Measurements from ENCODE around the gene CACFD1. TPM values are rescaled to one million over a fixed set of nuclear protein-coding genes. Genes with fewer than 3 reads are reported as not detected.

The CACFD1 gene
- total and polyA plus RNA-seq, 2 of the 4 experiments (the other 2 are of a cell fraction), result 2.0 to 6.6 TPM

GRCh38 chr9:133456409-133456808, 3.4 kb upstream of the CACFD1 start:
- no peaks in the 10 kb centered on the region for H3K27me3 ChIP-seq (ENCODE audit: control insufficient read depth, insufficient read depth, low read length)
- POLR2A ChIA-PET (ENCODE audit: unreplicated experiment), result no interaction called here
- BruUV-seq (replicated peaks), result no TSS peak
- H2BK120ac ChIP-seq (ENCODE audit: low read depth, low read length), result no peak overlapping the region
- TF ChIP-seq ELK1 (IDR thresholded peaks at IDR 0.05; ENCODE audit: borderline replicate concordance, low read depth, low read length), result no peak
- TF ChIP-seq FOS (IDR thresholded peaks at IDR 0.05; ENCODE audit: low read depth, low read length), result no peak
- TF ChIP-seq RFX5 (IDR thresholded peaks at IDR 0.05; ENCODE audit: low read depth, low read length), result no peak
- TF ChIP-seq NFE2L2 (IDR thresholded peaks at IDR 0.05; ENCODE audit: low read depth, low read length), result no peak
- no peak for TF ChIP-seq POLR2A (IDR thresholded peaks at IDR 0.05; ENCODE audit: low read depth, low read length)
- 0 out of 2 replicates have a peak, but pooled peaks have one; percentile 5 for TF ChIP-seq CTCF (conservative IDR thresholded peaks at IDR 0.05; ENCODE audit: low read depth, low read length)
- H3K79me1 ChIP-seq (ENCODE audit: low read depth in 1 of 2, low read length in 2 of 2), result peaks cover 0 to 6% of the 10 kb centered on the region in 2 experiments; a peak in 2 of 4 replicates
- no peak overlapping the region for H3K4ac ChIP-seq (ENCODE audit: low read depth, low read length)
- no peak overlapping the region for H3K9ac ChIP-seq (ENCODE audit: low read depth, low read length)
- no peaks in the 10 kb centered on the region for H3K36me3 ChIP-seq (ENCODE audit: control insufficient read depth, insufficient read depth, low read length)
- no peak overlapping the region for H4K91ac ChIP-seq (ENCODE audit: insufficient read depth, low read depth, low read length)
- no peak overlapping the region for H4K8ac ChIP-seq (ENCODE audit: low read depth in 2 of 2, low read length in 2 of 2)
- H3K4me2 ChIP-seq (ENCODE audit: low read depth, low read length), result no peak overlapping the region
- dilution Hi-C loops (cut with HindIII; ENCODE audit: low sequenced_read_pairs, unreplicated experiment), result no loop called here
- no peaks in the 10 kb centered on the region for H4K20me1 ChIP-seq (ENCODE audit: insufficient read depth, low read length)
- H3K14ac ChIP-seq (replicated peaks; ENCODE audit: low read depth, low read length), result no peak overlapping the region
- peak overlapping the region; percentile 18 for H2AK9ac ChIP-seq (replicated peaks; ENCODE audit: low read depth, low read length, poor library complexity)
- no peak overlapping the region for H3K27ac ChIP-seq (ENCODE audit: insufficient read depth, low read length)
- H4K5ac ChIP-seq (ENCODE audit: low read depth, low read length), result no peak overlapping the region
- no peak overlapping the region for H2AFZ ChIP-seq (replicated peaks; ENCODE audit: low read length, poor library complexity)
- ATAC-seq (ENCODE audit: low read depth) (no peak), DNase-seq (no peak)
- no peak overlapping the region for H2BK5ac ChIP-seq (ENCODE audit: low read depth, low read length, poor library complexity, severe bottlenecking)
- H2BK20ac ChIP-seq (ENCODE audit: low read depth, low read length), result no peak overlapping the region
- no peak overlapping the region for H3K23ac ChIP-seq (ENCODE audit: low read depth, low read length)
- no peak overlapping the region for H2BK15ac ChIP-seq (ENCODE audit: low read depth, low read length)
- H2AK5ac ChIP-seq (ENCODE audit: low read depth, low read length), result no peak overlapping the region
- in situ Hi-C loops (cut with MboI; ENCODE audit: low sequenced_read_pairs), result no loop called here
- H3K9me3 ChIP-seq (ENCODE audit: control insufficient read depth, insufficient read depth, low read length), result no peaks in the 10 kb centered on the region
- H3K4me1 ChIP-seq (ENCODE audit: control insufficient read depth, insufficient read depth, low read length), result peaks cover 7% of the 10 kb centered on the region; the same call in 1 of the 2 replicates
- H3K4me3 ChIP-seq (ENCODE audit: insufficient read depth, low read depth, low read length), result no peak overlapping the region
- no peak overlapping the region for H3K56ac ChIP-seq (ENCODE audit: extremely low read depth, insufficient read depth, low read length)
- intact Hi-C loops (cut with micrococcal nuclease), result loop anchor here (5.0 kb wide), 1 partner anchor 34 kb away; the partner anchor contains the start of gene ADAMTS13
- no CpG with 5 or more reads among the region's 9 CpGs for WGBS, 2 experiments (ENCODE audit: extremely low coverage in 2 of 2, insufficient read length in 1 of 2)
- no peak overlapping the region for H3K18ac ChIP-seq (ENCODE audit: low read depth, low read length)
- H3K9me1 ChIP-seq (ENCODE audit: insufficient read depth, low read length), result 0 out of 2 replicates have a peak, but pooled peaks cover 4% of the 10 kb centered on the region
- CTCF ChIA-PET, result no interaction called here

Data from IMR-90 (cell line).